HCT116 (cell line): Measurements from ENCODE around the gene AP1S1. TPM values are rescaled to one million over a fixed set of nuclear protein-coding genes. Genes with fewer than 3 reads are reported as not detected.
A peak's percentile ranks its signal among the peaks of the same experiment; 100 is the strongest.

Experiments used
- ATAC-seq: fragments of 200-7000 bp; cut with Tn5 transposase; 2 replicates; pipeline ENCODE4 v1.9.1; 2020; ENCODE audit warnings: mild to moderate bottlenecking, moderate library complexity
- BruUV-seq: library from RNA; stranded (reverse); fragments of 400-500 nt; replicated peaks from 2 replicates; lab custom pipeline; 2021; lab: Mats Ljungman, UMichigan
- CTCF ChIA-PET: fragments of 300-600 bp; sonication (Branson Sonifier 250); formaldehyde crosslinking; loops from one replicate; lab custom pipeline; 2021; ENCODE audit warnings: antibody characterized with exemption; lab: Charles Lee
- POLR2A ChIA-PET: fragments of 300-600, 350-600 bp; sonication (Branson Sonifier 250); formaldehyde crosslinking; loops from one replicate; lab custom pipeline; 2021; ENCODE audit warnings: antibody characterized with exemption; lab: Charles Lee
- RAD21 ChIA-PET, 2 experiments: fragments of 300-600 bp; sonication (Branson Sonifier 250); formaldehyde crosslinking; loops; one replicate each; lab custom pipeline; 2023; ENCODE audit warnings: low total read pairs in 2 of 2; ENCODE audit not compliant: uncharacterized antibody in 2 of 2, unreplicated experiment in 2 of 2, low non-redundant PET in 1 of 2; lab: Charles Lee
- DNase-seq: peaks from one replicate; pipeline ENCODE4 v3.0.0-alpha.2; 2010; ENCODE audit warnings: low read depth, low spot score
- H2AFZ ChIP-seq: fragments of 200-600 bp; shearing (Covaris generic), sonication (generic); 2 replicates; pipeline ENCODE4 v1.6.1; 2017; ENCODE audit warnings: low read depth, mixed run types, mixed read lengths, antibody characterized with exemption, low read length; ENCODE audit not compliant: poor library complexity, severe bottlenecking
- H3K27ac ChIP-seq: 2 replicates; pipeline ENCODE4 v1.5.1; 2012; ENCODE audit warnings: low read depth, low read length
- H3K27me3 ChIP-seq: fragments of 200-600 bp; sonication (generic); 2 replicates; pipeline ENCODE4 v1.6.1; 2016; ENCODE audit warnings: mixed run types, low read length, mixed read lengths; ENCODE audit not compliant: insufficient read depth
- H3K36me3 ChIP-seq, 2 experiments: fragments of 200-500 bp in 1 of 2; fragments of 200-600 bp in 1 of 2; sonication (Bioruptor generic) in 1 of 2; sonication (generic) in 1 of 2; 2 replicates each; pipeline versions ENCODE4 v1.5.1 to v1.6.1; 2014 to 2016; ENCODE audit warnings: low read length in 2 of 2, inconsistent platforms in 1 of 2, mixed read lengths in 1 of 2, mixed run types in 1 of 2; ENCODE audit not compliant: insufficient read depth in 2 of 2, control insufficient read depth in 1 of 2
- H3K4me1 ChIP-seq, 2 experiments: fragments of 200-600 bp in 1 of 2; sonication (generic) in 1 of 2; 2 replicates each; pipeline versions ENCODE4 v1.5.1 to v1.6.1; 2012 to 2017; ENCODE audit warnings: low read length in 2 of 2, inconsistent platforms in 1 of 2, mild to moderate bottlenecking in 1 of 2, mixed read lengths in 1 of 2, mixed run types in 1 of 2, moderate library complexity in 1 of 2; ENCODE audit not compliant: insufficient read depth in 2 of 2, control insufficient read depth in 1 of 2
- H3K4me2 ChIP-seq: fragments of 200-600 bp; sonication (generic); 2 replicates; pipeline ENCODE4 v1.6.1; 2017; ENCODE audit warnings: mixed run types, low read length, mixed read lengths
- H3K4me3 ChIP-seq, 2 experiments: fragments of 200-600 bp in 1 of 2; sonication (generic) in 1 of 2; replicated peaks in 1 of 2; 2 replicates each; pipeline ENCODE4 v1.5.1; 2011 to 2016; ENCODE audit warnings: low read length in 2 of 2, control low read depth in 1 of 2, low read depth in 1 of 2, mild to moderate bottlenecking in 1 of 2, mixed read lengths in 1 of 2, mixed run types in 1 of 2
- H3K79me2 ChIP-seq: fragments of 200-600 bp; sonication (generic); 2 replicates; pipeline ENCODE4 v1.6.1; 2017; ENCODE audit warnings: mild to moderate bottlenecking, mixed run types, low read length, moderate library complexity, mixed read lengths; ENCODE audit not compliant: insufficient read depth
- H3K9ac ChIP-seq: fragments of 200-600 bp; sonication (generic); 2 replicates; pipeline ENCODE4 v1.6.1; 2016; ENCODE audit warnings: low read length, mixed read lengths
- H3K9me2 ChIP-seq: fragments of 200-600 bp; sonication (generic), shearing (Covaris generic); 2 replicates; pipeline ENCODE4 v1.6.1; 2017; ENCODE audit warnings: mixed run types, mild to moderate bottlenecking, moderate library complexity; ENCODE audit not compliant: insufficient read depth
- H3K9me3 ChIP-seq, 2 experiments: fragments of 200-500 bp in 1 of 2; fragments of 200-600 bp in 1 of 2; sonication (Bioruptor generic) in 1 of 2; sonication (generic) in 1 of 2; 2 replicates each; pipeline ENCODE4 v1.6.1; 2014 to 2017; ENCODE audit warnings: low read length in 2 of 2, mixed read lengths in 2 of 2, inconsistent platforms in 1 of 2, low read depth in 1 of 2, mild to moderate bottlenecking in 1 of 2, mixed run types in 1 of 2, moderate library complexity in 1 of 2; ENCODE audit not compliant: control insufficient read depth in 1 of 2, insufficient read depth in 1 of 2
- H4K20me1 ChIP-seq: fragments of 200-600 bp; sonication (generic), shearing (Covaris generic); 2 replicates; pipeline ENCODE4 v1.6.1; 2017; ENCODE audit warnings: mixed run types, mild to moderate bottlenecking, moderate library complexity; ENCODE audit not compliant: insufficient read depth
- CEBPB ChIP-seq: IDR thresholded peaks from 2 replicates; pipeline ENCODE4 v1.6.1; 2012; ENCODE audit warnings: low read depth
- FOSL1 ChIP-seq: IDR thresholded peaks from 2 replicates; pipeline ENCODE4 v1.6.1; 2012; ENCODE audit warnings: low read depth
- MAX ChIP-seq: IDR thresholded peaks from 2 replicates; pipeline ENCODE4 v1.6.1; 2012
- POLR2A ChIP-seq: IDR thresholded peaks from 2 replicates; pipeline ENCODE4 v1.7.0; 2011; ENCODE audit warnings: borderline replicate concordance; ENCODE audit not compliant: insufficient read depth, insufficient read length; ENCODE audit errors: extremely low read depth
- POLR2AphosphoS5 ChIP-seq: IDR thresholded peaks from 2 replicates; pipeline ENCODE4 v1.6.1; 2011; ENCODE audit warnings: mild to moderate bottlenecking, low read depth, low read length, moderate library complexity
- RAD21 ChIP-seq: IDR thresholded peaks from 2 replicates; pipeline ENCODE4 v1.6.1; 2012; ENCODE audit warnings: low read depth, mild to moderate bottlenecking
- REST ChIP-seq: IDR thresholded peaks from 2 replicates; pipeline ENCODE4 v1.6.1; 2012; ENCODE audit warnings: low read depth
- SIN3A ChIP-seq: IDR thresholded peaks from 2 replicates; pipeline ENCODE4 v1.6.1; 2012; ENCODE audit warnings: low read depth
- ZFX ChIP-seq: fragments of 450-650 bp; IDR thresholded peaks from 2 replicates; pipeline ENCODE4 v1.6.1; 2017
- intact Hi-C: fragments of 100-400 bp; cut with micrococcal nuclease; formaldehyde crosslinking; loops from 2 replicates; pipeline ENCODE4 v1.10.0; 2022
- total RNA-seq: library from RNA; stranded (reverse); gene quantifications from one replicate; pipeline ENCODE4 v1.2.1, GENCODE V29; 2021; ENCODE audit not compliant: unreplicated experiment
- TF ChIP-seq, protein P1 (sequence below): IDR thresholded peaks from 2 replicates; pipeline ENCODE4 v1.6.1; 2012

AP1S1 gene
- total RNA-seq, 1 experiment from 2014 or later, result 130 TPM

DNA sequence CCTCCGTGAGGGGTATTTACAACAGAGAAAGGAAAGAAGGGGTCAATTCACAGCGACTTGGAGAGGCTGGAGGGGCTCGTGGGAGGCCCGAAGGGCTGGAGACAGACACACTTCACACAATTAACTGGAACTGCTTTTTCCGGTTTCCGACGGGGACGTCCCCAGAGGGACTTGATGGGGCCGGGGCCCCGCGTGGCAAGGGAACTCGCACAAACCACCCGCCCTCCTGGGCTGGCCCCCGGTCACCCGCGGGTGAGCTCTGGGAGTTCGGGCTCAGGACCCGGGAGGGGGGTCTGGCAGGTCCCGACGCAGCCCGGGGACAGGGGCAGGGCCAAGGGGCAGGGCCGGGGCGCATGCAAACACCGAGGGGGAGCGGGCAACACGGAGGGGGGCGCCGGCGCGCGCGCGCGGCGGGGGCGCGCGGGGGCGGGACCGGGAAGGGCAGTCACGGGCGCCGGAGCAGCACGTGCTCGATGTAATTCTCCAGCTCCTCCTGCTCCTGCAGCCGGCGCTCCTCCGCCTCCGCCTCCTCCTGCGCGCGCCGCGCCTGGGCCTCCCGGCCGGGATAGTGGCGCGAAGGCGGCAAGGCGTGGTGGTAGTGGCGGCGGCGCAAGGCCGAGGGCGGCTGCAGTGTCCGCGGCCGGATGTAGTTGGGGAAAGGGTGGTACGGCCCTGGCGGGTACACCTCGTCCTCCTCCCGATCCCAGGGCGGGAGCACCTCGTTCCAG, 8.4 kb downstream of the AP1S1 start:
- CTCF ChIA-PET, result interaction anchor here (1.0 to 2.3 kb wide), 6 partner anchors 11 to 128 kb away, joined by 3 to 12 read pairs (median 4); no protein-coding TSS in a partner anchor

DNA sequence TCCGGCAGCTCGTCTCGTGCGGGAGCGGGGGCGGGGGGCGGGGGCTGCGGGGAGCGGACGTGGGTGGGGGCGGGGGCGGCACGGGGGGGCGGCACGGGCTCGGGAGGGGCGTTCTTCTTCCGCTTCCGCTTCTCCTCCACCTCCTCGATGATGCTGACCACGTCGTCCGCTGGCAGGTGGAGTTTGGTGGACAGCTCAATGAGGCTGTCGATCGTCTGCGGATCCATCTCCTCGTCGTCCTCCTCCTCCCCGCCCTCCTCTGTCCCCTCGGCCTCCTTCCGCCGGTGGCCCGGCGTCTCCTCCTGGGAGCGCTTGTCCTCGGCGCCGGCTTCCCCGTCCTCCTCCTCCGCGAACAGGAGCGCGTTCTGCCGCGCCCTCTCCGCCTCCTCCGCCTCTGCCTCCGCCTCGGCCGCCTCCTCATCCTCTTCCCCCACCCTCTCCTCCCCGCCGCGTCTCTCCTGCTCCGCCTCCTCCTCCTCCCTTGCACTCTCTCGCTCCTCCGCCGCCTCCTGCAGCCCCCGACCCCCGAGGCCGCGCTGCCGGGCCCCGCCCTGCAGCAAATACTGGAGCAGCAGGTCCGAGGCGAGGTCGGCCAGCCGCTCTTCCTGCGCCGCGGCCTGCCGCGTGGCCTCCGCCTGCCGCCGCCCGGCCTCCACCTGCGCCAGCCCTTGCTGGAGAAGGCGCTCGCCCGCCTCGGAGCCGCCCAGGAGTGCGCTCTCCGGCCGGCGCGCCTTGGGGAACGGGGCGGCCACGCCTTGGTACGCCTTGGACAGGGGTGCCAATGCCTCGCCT, 9.2 kb downstream of the AP1S1 start:
- peak overlapping the region; percentile 79 for H3K9ac ChIP-seq
- no peaks in the 10 kb centered on the region for H4K20me1 ChIP-seq
- no peak overlapping the region for H2AFZ ChIP-seq
- peak overlapping the region; percentile 73 to 78 for H3K4me3 ChIP-seq
- peaks cover 11% of the 10 kb centered on the region; the same call in 1 of the 2 replicates for H3K79me2 ChIP-seq
- no peaks in the 10 kb centered on the region for H3K9me3 ChIP-seq
- no peaks in the 10 kb centered on the region for H3K27me3 ChIP-seq
- peak overlapping the region; percentile 97 for H3K27ac ChIP-seq
- no TSS peak for BruUV-seq
- DNase-seq, result peak; percentile 73
- peak overlapping the region; percentile 85 for H3K4me2 ChIP-seq
- RAD21 ChIA-PET, result interaction anchor here in 1 of 2 experiments (1.4 kb wide), 1 partner anchor 19 kb away, joined by 3 read pairs; no protein-coding TSS in a partner anchor
- POLR2A ChIA-PET, result interaction anchor here (0.9 to 2.5 kb wide), 13 partner anchors 8 to 119 kb away, joined by 3 to 23 read pairs (median 7); partner anchors contain the start of genes AP1S1, FIS1, PLOD3 and SERPINE1
- ATAC-seq, result peak; percentile 41
- peaks cover 3 to 9% of the 10 kb centered on the region in 2 experiments; a peak in 3 of 4 replicates for H3K36me3 ChIP-seq
- peak; percentile 77 for TF ChIP-seq POLR2AphosphoS5
- TF ChIP-seq MAX, result no peak
- TF ChIP-seq, protein P1, sequence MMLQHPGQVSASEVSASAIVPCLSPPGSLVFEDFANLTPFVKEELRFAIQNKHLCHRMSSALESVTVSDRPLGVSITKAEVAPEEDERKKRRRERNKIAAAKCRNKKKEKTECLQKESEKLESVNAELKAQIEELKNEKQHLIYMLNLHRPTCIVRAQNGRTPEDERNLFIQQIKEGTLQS, result no peak
- TF ChIP-seq FOSL1, result no peak
- TF ChIP-seq RAD21, result no peak
- TF ChIP-seq REST, result no peak
- no peak for TF ChIP-seq SIN3A
- TF ChIP-seq ZFX, result peak; percentile 68; the same call in 1 of the 2 replicates
- TF ChIP-seq, all 23 proteins: peak for 2
- intact Hi-C loops, result no loop called here
- Histone ChIP-seq H3K9me2 (no peaks in the 10 kb centered on the region), H3K4me1 (peaks cover 61 to 97% of the 10 kb centered on the region in 2 experiments)
- CTCF ChIA-PET, result interaction anchor here (1.0 to 3.0 kb wide), 7 partner anchors 10 to 127 kb away, joined by 3 to 16 read pairs (median 4); no protein-coding TSS in a partner anchor

More for the DNA sequence above, 8.4 kb downstream of the AP1S1 start:
- peak overlapping the region; percentile 51 to 73 for H3K4me3 ChIP-seq
- RAD21 ChIA-PET, result interaction anchor here in 1 of 2 experiments (1.4 kb wide), 1 partner anchor 19 kb away, joined by 3 read pairs; no protein-coding TSS in a partner anchor
- H3K4me2 ChIP-seq, result peak overlapping the region; percentile 85
- H3K9ac ChIP-seq, result peak overlapping the region; percentile 79
- peak; percentile 9; the same call in 1 of the 2 replicates for TF ChIP-seq ZFX
- TF ChIP-seq POLR2A, result peak; percentile 37
- TF ChIP-seq FOSL1, result no peak
- TF ChIP-seq POLR2AphosphoS5, result peak; percentile 85
- TF ChIP-seq CEBPB, result no peak
- no peaks in the 10 kb centered on the region for H4K20me1 ChIP-seq
- peaks cover 16% of the 10 kb centered on the region; the same call in 1 of the 2 replicates for H3K79me2 ChIP-seq
- H2AFZ ChIP-seq, result no peak overlapping the region
- no peaks in the 10 kb centered on the region for H3K9me2 ChIP-seq
- H3K27ac ChIP-seq, result peak overlapping the region; percentile 97
- BruUV-seq, result no TSS peak
- intact Hi-C loops, result no loop called here
- H3K36me3 ChIP-seq, result peaks cover 3 to 16% of the 10 kb centered on the region in 2 experiments; a peak in 3 of 4 replicates
- POLR2A ChIA-PET, result interaction anchor here (0.7 to 2.4 kb wide), 13 partner anchors 9 to 157 kb away, joined by 3 to 18 read pairs (median 4); partner anchors contain the start of genes AP1S1, FIS1, PLOD3 and SERPINE1
- no peaks in the 10 kb centered on the region for H3K9me3 ChIP-seq
- ATAC-seq (peak; percentile 45), DNase-seq (no peak)
- H3K4me1 ChIP-seq, result peaks cover 55 to 97% of the 10 kb centered on the region in 2 experiments
- no peaks in the 10 kb centered on the region for H3K27me3 ChIP-seq
